K562 (cell line): ENCODE measurements around the gene NOTCH1. TPM values are rescaled to one million over a fixed set of nuclear protein-coding genes. Genes with fewer than 3 reads are reported as not detected.

Experiments
- AFF4 ChIP-seq: sonication (generic); formaldehyde crosslinking; IDR thresholded peaks from 2 replicates; pipeline ENCODE4 v1.8.0; 2023; ENCODE audit warnings: mild to moderate bottlenecking, missing genetic modification reagents
- HLTF ChIP-seq: fragments of 450-650 bp; IDR thresholded peaks from 2 replicates; pipeline ENCODE4 v1.6.1; 2016
- IRF9 ChIP-seq: fragments of 450-650 bp; IDR thresholded peaks from 2 replicates; pipeline ENCODE4 v1.6.1; 2016; ENCODE audit warnings: missing biosample characterization, missing genetic modification characterization
- KDM2B ChIP-seq: fragments of 250-450 bp; sonication (Bioruptor Pico); IDR thresholded peaks from 2 replicates; pipeline ENCODE4 v1.8.0; 2021; ENCODE audit warnings: mild to moderate bottlenecking, moderate library complexity
- NR4A1 ChIP-seq, 2 experiments: fragments of 250-450 bp in 1 of 2; fragments of 450-650 bp in 1 of 2; sonication (Bioruptor Pico) in 1 of 2; IDR thresholded peaks; 2 replicates each; pipeline versions ENCODE4 v1.4.0 to v1.6.1; 2016 to 2020; ENCODE audit warnings: mild to moderate bottlenecking in 2 of 2, missing compliant biosample characterization in 1 of 2, missing genetic modification characterization in 1 of 2, moderate library complexity in 1 of 2
- POLR2H ChIP-seq: IDR thresholded peaks from 2 replicates; pipeline ENCODE4 v1.6.1; 2016; ENCODE audit warnings: missing genetic modification characterization, low read depth, mild to moderate bottlenecking, control low read depth, missing compliant biosample characterization, moderate library complexity
- PRDM10 ChIP-seq: fragments of 450-650 bp; IDR thresholded peaks from 2 replicates; pipeline ENCODE4 v1.6.1; 2018; ENCODE audit not compliant: partially characterized antibody
- RBFOX2 ChIP-seq: fragments of 200-400 bp; formaldehyde crosslinking; IDR thresholded peaks from 2 replicates; pipeline ENCODE4 v1.6.1; 2017; ENCODE audit warnings: low read depth, mild to moderate bottlenecking, low read length, moderate library complexity
- SMARCA5 ChIP-seq: fragments of 450-650 bp; IDR thresholded peaks from 2 replicates; pipeline ENCODE4 v1.6.1; 2016
- SP2 ChIP-seq: IDR thresholded peaks from 2 replicates; pipeline ENCODE4 v1.6.1; 2011; ENCODE audit warnings: mild to moderate bottlenecking, low read depth, low read length, moderate library complexity; ENCODE audit not compliant: poor library complexity, severe bottlenecking; ENCODE audit errors: extremely low read depth
- SRF ChIP-seq, 2 experiments: fragments of 250-450, 450-650 bp in 1 of 2; sonication (Bioruptor Pico) in 1 of 2; sonication (generic) in 1 of 2; formaldehyde crosslinking; IDR thresholded peaks; 2 replicates each; pipeline versions ENCODE4 v1.5.0 to v1.5.1; 2020 to 2022; ENCODE audit warnings: mild to moderate bottlenecking in 1 of 2, missing genetic modification reagents in 1 of 2
- ZBTB49 ChIP-seq: sonication (generic); formaldehyde crosslinking; IDR thresholded peaks from 2 replicates; pipeline ENCODE4 v1.8.0; 2022; ENCODE audit warnings: missing genetic modification reagents, mild to moderate bottlenecking, borderline replicate concordance
- ZFPM2 ChIP-seq: fragments of 250-450 bp; sonication (Bioruptor Pico); IDR thresholded peaks from 2 replicates; pipeline ENCODE4 v1.5.1; 2022; ENCODE audit warnings: mild to moderate bottlenecking
- ZNF507 ChIP-seq: conservative IDR thresholded peaks from 2 replicates; pipeline ENCODE4 v1.6.1; 2017; ENCODE audit warnings: missing genetic modification characterization, missing compliant biosample characterization
- polyA plus RNA-seq, 8 experiments: library from polyadenylated mRNA; depleted of rRNA in 4 of 8; stranded (reverse) in 5 of 8; unstranded in 3 of 8; fragments of >200 nt; fragmentation: Nextera tagmentation in 2 of 8; fragmentation: Illumina TruSeq in 1 of 8; extraction: Ambion mirVana in 2 of 8; extraction: Trizol in 1 of 8; gene quantifications; 2 replicates each; pipeline versions ENCODE4 v1.2.1 to v1.2.3, GENCODE V29; 2011 to 2014; ENCODE audit warnings: inconsistent platforms in 1 of 8, missing spikeins in 1 of 8
- total RNA-seq, 7 experiments: library from RNA; depleted of rRNA in 6 of 7; stranded (reverse); fragments of >200 nt in 6 of 7; fragmentation: Illumina TruSeq in 2 of 7; extraction: Trizol in 2 of 7; gene quantifications; 2 replicates each; pipeline versions ENCODE4 v1.2.1 to v1.2.3, GENCODE V29; 2011 to 2021; ENCODE audit warnings: low replicate concordance in 1 of 7

NOTCH1 gene
- total and polyA plus RNA-seq, 9 of the 15 experiments (the other 6 are each of a cell fraction or from before 2014, with no cell fraction given): 0.03 to 31.4 (median 2.3) TPM

- TF ChIP-seq ZBTB49 (CRISPR knock-in tag): no peak
- TF ChIP-seq KDM2B: no peak
- no peak for TF ChIP-seq AFF4 (CRISPR knock-in tag)
- no peak for TF ChIP-seq PRDM10
- no peak for TF ChIP-seq RBFOX2
- no peak for TF ChIP-seq ZFPM2 (CRISPR knock-in tag)
- TF ChIP-seq SP2: no peak
- TF ChIP-seq NR4A1 (CRISPR knock-in tag; IDR thresholded peaks at IDR 0.05): no peak
- TF ChIP-seq NR4A1 (tag; IDR thresholded peaks at IDR 0.05): no peak
- TF ChIP-seq ZNF507 (tag): no peak
- peak; percentile 52; the same call in 1 of the 2 replicates for TF ChIP-seq SMARCA5
- no peak for TF ChIP-seq SRF (CRISPR knock-in tag; IDR thresholded peaks at IDR 0.05)
- TF ChIP-seq POLR2H (tag): no peak
- TF ChIP-seq HLTF: no peak
- TF ChIP-seq IRF9 (tag): no peak
These were observed 100.0 kb downstream of the NOTCH1 start (continued) for GRCh38 chr9:136445799-136446198.
